ENCODE measurements around the gene KLHL7.
"Not testable (repeated sequence)": the region's sequence is repeated elsewhere in the genome, so short reads cannot be mapped to it uniquely, and the experiment has no call there.

Gene KLHL7

GRCh38 chr7:23181684-23182553 is 76.3 kb downstream of the KLHL7 start, which contains the start of gene NUP42:
NUP42 (plus strand) TSS chr7:23182048; CDS start chr7:23182086, 38 bp downstream.
- peak; percentile 95 for DNase-seq (ENCODE audit: low read depth in 3 of 3)

- no peak for DNase-seq (ENCODE audit: low read depth in 3 of 3)
Measured at GRCh38 chr7:23183279-23184012, 77.9 kb downstream of the KLHL7 start.

- DNase-seq (ENCODE audit: low read depth in 3 of 3) = no peak
Measured at GRCh38 chr7:23184291-23184690, 78.7 kb downstream of the KLHL7 start.

- DNase-seq (ENCODE audit: low read depth in 3 of 3) = no peak
Measured at GRCh38 chr7:23184709-23185359, 79.2 kb downstream of the KLHL7 start.

GRCh38 chr7:23185980-23186379 is 80.4 kb downstream of the KLHL7 start:
- DNase-seq (ENCODE audit: low read depth in 3 of 3) = no peak

GRCh38 chr7:23191022-23191421 is 85.4 kb downstream of the KLHL7 start:
- DNase-seq (ENCODE audit: low read depth in 3 of 3) = no peak

GRCh38 chr7:23193650-23194227 is 88.2 kb downstream of the KLHL7 start:
- DNase-seq (ENCODE audit: low read depth in 3 of 3) = not testable (repeated sequence)

- DNase-seq (ENCODE audit: low read depth in 3 of 3) = no peak
Measured at GRCh38 chr7:23196306-23196705, 90.7 kb downstream of the KLHL7 start.

GRCh38 chr7:23197745-23198144 is 92.2 kb downstream of the KLHL7 start:
- DNase-seq (ENCODE audit: low read depth in 3 of 3) = not testable (repeated sequence)

- DNase-seq (ENCODE audit: low read depth in 3 of 3) = no peak
Measured at GRCh38 chr7:23200331-23200730, 94.7 kb downstream of the KLHL7 start.

- no peak for DNase-seq (ENCODE audit: low read depth in 3 of 3)
Measured at GRCh38 chr7:23204241-23204640, 98.7 kb downstream of the KLHL7 start.

- no peak for DNase-seq (ENCODE audit: low read depth in 3 of 3)
Measured at GRCh38 chr7:23205577-23205908, 100.0 kb downstream of the KLHL7 start.

- no peak for DNase-seq (ENCODE audit: low read depth in 3 of 3)
Measured at GRCh38 chr7:23205909-23206767, 100.6 kb downstream of the KLHL7 start.

- DNase-seq (ENCODE audit: low read depth in 3 of 3) = no peak
Measured at GRCh38 chr7:23207021-23207420, 101.4 kb downstream of the KLHL7 start.

GRCh38 chr7:23207884-23208283 is 102.3 kb downstream of the KLHL7 start:
- no peak for DNase-seq (ENCODE audit: low read depth in 3 of 3)

- no peak for DNase-seq (ENCODE audit: low read depth in 3 of 3)
Measured at GRCh38 chr7:23208316-23208715, 102.7 kb downstream of the KLHL7 start.

GRCh38 chr7:23210506-23210905 is 104.9 kb downstream of the KLHL7 start:
- no peak for DNase-seq (ENCODE audit: low read depth in 3 of 3)

- no peak for DNase-seq (ENCODE audit: low read depth in 3 of 3)
Measured at GRCh38 chr7:23211589-23211988, 106.0 kb downstream of the KLHL7 start.

- DNase-seq (ENCODE audit: low read depth in 3 of 3) = no peak
Measured at GRCh38 chr7:23212395-23212794, 106.8 kb downstream of the KLHL7 start.

- DNase-seq (ENCODE audit: low read depth in 3 of 3) = no peak
Measured at GRCh38 chr7:23212841-23213240, 107.3 kb downstream of the KLHL7 start.

- no peak for DNase-seq (ENCODE audit: low read depth in 3 of 3)
Measured at GRCh38 chr7:23213755-23214154, 108.2 kb downstream of the KLHL7 start.

Data from stimulated activated CD4-positive, alpha-beta T cell treated with anti-CD3 and anti-CD28 coated beads, TNF-alpha, amount 100 ng/mL, for 24 hours (primary cell).